Activated naive CD4-positive, alpha-beta T cell treated with anti-CD3 and anti-CD28 coated beads, Interleukin-2, amount 50 U/mL, for 72 hours (primary cell): ENCODE results near the gene SEC14L3. TPM values are rescaled to one million over a fixed set of nuclear protein-coding genes. Genes with fewer than 3 reads are reported as not detected.
"Not testable (repeated sequence)": the region's sequence is repeated elsewhere in the genome, so short reads cannot be mapped to it uniquely, and the experiment has no call there.

Experiments
- ATAC-seq, 2 donors: fragments of 150-1000 bp; cut with Tn5 transposase; 2 replicates each; pipeline ENCODE4 v1.10.0; 2021; ENCODE audit warnings: mild to moderate bottlenecking in 2 of 2, moderate library complexity in 2 of 2
- DNase-seq, 2 donors: peaks; one replicate each; pipeline ENCODE4 v3.0.0; 2021 to 2022; ENCODE audit warnings: low spot score in 2 of 2
- H3K27ac Mint-ChIP-seq, 2 donors: one replicate each; pipeline ENCODE4 v1.8.0; 2022; ENCODE audit warnings: mild to moderate bottlenecking in 2 of 2, mixed read lengths in 2 of 2
- H3K36me3 Mint-ChIP-seq, 2 donors: one replicate each; pipeline ENCODE4 v1.8.0; 2022; ENCODE audit warnings: mixed read lengths in 2 of 2
- H3K9me3 Mint-ChIP-seq, 2 donors: one replicate each; pipeline ENCODE4 v1.8.0; 2022; ENCODE audit warnings: mixed read lengths in 2 of 2
- total RNA-seq, 2 donors: library from RNA; stranded (reverse); gene quantifications; one replicate each; pipeline ENCODE4 v1.2.3, GENCODE V29; 2022

The SEC14L3 gene
- total RNA-seq, 2 donors from 2014 or later, result not detected

DNA sequence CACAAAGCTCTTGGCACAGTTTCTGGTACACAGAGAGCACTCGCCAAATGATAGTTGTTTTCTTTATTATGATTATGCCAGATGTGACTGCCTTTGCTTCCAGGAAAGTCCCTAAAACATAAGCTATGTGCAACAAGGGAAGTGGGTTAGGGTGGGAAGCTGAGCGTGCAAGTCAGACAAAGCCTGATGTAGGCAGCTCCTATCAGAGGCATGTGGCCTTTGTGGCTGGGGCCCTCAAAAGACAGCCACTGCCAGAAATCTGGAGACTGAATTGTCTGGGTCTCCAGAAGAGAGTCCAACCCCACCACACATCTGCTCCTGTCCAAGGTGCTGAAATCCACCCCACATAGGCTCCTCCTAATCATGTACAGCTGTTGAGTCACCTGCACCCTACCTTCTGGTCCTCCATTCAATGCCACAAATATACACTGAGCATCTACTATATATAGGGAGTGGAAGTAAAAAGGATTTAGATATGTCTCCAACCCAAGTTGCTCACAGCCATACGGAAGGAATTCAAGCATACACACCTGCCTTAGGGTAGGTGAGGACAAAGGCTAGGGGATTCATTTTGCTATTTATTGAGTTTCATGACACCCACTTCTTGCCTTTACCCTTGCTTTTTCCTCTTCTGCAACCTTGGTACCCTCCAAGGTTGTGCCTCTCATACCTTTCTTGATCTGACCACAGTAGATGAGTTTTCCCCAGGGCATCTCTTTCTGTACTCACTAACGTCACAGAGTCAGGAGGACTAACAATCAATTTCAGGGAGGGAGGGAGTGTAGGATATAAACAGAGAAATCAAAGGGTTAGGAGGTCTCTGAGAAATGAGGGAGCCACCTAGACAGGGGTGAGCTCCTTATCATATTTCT lies 12.4 kb downstream of the SEC14L3 start:
- ATAC-seq (no peak), DNase-seq (no peak)
- peaks cover 0 to under 1% of the 10 kb centered on the region in 2 donors for H3K36me3 Mint-ChIP-seq
- no peak overlapping the region for H3K27ac Mint-ChIP-seq
- H3K9me3 Mint-ChIP-seq, result no peaks in the 10 kb centered on the region

DNA sequence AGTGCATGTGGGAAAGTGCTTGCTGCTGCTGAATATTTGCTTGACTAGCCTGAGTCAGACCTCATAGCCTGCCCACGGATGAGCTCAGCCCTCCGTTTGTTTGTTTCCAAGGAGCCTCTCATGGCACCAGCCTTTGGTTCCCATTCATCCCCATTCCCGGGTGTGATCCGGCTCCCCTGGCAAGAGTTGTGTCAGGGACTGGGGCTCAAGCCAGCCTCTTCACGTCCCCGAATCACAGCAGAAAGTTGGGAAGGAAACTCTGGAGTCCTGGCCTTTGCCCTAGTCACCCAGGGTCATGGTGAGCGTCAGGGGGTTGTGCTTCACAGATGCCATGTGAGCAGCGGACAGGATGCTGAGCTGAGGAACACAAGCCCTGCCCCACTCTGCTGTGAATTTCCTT lies 13.8 kb downstream of the SEC14L3 start:
- H3K27ac Mint-ChIP-seq, result no peak overlapping the region
- no peak for ATAC-seq
- H3K9me3 Mint-ChIP-seq, result no peaks in the 10 kb centered on the region
- DNase-seq, result no peak
- no peaks in the 10 kb centered on the region for H3K36me3 Mint-ChIP-seq

DNA sequence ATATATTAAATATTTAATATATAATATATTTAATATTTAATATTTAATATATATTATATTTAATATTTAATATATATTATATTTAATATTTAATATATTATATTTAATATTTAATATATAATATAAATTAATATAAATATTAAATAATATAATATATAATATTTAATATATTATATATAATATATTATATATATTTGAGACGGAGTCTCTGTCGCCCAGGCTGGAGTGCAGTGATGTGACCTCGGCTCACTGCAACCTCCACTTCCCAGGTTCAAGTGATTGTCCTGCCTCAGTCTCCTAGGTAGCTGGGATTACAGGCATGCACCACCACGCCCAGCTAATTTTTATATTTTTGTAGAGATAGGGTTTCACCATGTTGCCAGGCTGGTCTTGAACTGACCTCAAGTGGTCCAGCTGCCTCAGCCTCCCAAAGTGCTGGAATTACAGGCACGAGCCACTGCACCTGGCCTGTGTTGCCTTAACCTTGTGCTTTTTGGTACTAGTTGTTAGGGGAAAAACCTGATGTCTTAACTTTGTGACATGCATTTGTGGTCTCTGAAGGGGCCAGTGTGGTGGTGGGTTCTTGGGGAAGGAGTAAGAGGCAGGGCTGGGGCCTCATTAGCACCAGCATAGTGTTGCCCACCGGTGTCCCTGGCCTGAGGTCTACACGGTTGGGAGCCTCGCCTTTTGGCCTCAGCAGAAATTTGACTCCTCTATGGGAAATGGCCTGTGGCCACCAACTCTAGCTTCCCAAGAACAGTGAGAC lies 16.6 kb downstream of the SEC14L3 start:
- DNase-seq (no peak), ATAC-seq (peak; percentile 28 to 32)
- H3K9me3 Mint-ChIP-seq, result no peaks in the 10 kb centered on the region
- no peak overlapping the region for H3K27ac Mint-ChIP-seq
- no peaks in the 10 kb centered on the region for H3K36me3 Mint-ChIP-seq

DNA sequence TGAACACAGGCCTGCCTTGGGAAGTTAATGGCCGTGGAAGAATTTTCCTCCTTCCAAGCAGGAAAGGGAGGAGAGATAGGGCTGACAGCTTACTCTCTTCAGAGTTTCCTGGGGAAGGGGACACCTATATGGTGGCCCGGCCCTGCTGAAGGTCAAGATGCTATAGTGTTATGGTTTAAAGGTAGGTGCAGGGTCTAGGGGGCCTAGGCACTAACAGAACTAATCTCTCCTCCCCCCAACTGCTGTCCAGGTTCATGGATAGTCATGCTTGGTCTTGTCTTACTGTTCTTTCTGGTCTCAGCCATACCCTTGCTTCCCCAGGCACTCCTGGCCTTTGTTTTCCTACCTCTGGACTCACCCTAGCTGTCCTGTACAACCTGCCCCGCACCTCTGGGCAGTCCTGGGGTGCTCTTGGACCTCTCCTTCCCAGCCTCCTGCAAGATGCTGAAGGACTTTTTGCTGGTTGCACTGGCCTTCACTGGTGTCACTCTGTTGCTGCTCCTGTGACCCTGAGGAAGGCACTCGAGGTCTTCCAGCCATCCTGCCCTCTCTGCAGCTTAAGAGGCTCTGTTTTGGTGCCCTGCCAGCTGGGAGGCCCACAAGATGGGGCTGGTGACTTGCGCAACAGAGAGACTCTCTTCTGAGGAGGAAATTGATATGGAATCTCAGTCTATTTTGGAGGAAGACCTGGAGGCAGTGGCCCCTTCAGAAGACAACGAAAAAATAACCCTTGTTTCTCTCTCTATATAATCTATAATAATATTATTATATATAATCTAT lies 17.9 kb downstream of the SEC14L3 start:
- Mint-ChIP-seq H3K36me3 (no peaks in the 10 kb centered on the region), H3K27ac (no peak overlapping the region), H3K9me3 (no peaks in the 10 kb centered on the region)
- peak in 1 of 2 donors; percentile 31 for DNase-seq
- peak; percentile 78 to 81 for ATAC-seq

DNA sequence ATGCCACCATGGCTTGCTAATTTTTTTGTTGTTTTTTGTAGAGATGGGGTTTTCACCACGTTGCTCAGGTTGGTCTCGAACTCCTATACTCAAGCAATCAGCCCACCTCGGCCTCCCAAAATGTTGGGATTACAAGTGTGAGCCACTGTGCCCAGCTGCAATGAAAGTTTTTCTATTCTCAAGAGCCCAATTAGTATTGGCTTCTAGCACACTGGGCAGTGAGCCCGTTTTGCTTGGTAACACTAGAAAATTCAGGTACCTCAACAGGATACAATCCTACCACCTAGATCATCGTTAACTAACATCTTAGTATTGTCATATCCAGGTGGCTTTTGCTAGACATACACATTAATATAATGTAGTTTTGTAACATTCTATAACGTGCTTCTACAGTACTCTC lies 19.0 kb downstream of the SEC14L3 start:
- no peaks in the 10 kb centered on the region for H3K36me3 Mint-ChIP-seq
- DNase-seq, result no peak
- no peak overlapping the region for H3K27ac Mint-ChIP-seq
- no peak for ATAC-seq
- H3K9me3 Mint-ChIP-seq, result no peaks in the 10 kb centered on the region

DNA sequence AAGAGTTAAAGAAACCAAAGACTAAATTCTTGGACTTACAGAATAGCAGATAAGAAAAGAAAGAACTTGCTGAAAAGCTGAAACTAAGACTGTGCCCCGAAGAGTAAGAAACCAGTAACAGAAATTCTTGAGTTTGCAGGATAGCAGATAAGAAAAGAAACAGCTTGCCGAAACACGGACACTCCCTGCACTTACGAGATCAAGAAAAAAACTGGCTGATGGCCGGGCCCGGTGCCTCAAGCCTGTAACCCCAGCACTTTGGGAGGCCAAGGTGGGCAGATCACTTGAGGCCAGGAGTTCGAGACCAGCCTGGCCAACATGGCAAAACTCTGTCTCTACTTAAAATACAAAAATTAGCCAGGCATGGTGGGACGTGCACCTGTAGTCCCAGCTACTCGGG lies 20.3 kb downstream of the SEC14L3 start:
- not testable (repeated sequence) for H3K27ac Mint-ChIP-seq, ATAC-seq, H3K9me3 Mint-ChIP-seq, DNase-seq, H3K36me3 Mint-ChIP-seq

DNA sequence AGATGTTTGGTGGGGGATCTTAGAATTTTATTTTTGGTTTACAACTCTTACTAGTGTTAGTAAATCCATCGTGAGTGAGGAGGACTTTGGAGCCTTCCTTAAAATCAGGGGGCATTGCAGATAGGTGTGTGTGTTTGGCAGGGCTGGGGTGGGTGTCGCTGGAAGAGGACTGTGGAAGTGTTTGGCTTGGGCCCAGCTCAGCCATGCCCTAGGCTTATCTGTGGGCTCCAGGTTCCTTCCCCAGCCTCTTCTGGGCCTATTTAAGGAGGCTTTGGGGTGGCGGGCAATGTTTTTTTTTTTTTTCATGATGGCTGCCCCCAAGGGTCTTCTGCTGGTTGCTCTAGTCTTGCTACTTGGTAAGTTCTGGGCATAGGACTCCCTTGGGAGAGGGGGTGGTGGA lies 24.2 kb downstream of the SEC14L3 start:
- no peak overlapping the region for H3K27ac Mint-ChIP-seq
- ATAC-seq, result no peak
- no peaks in the 10 kb centered on the region for H3K36me3 Mint-ChIP-seq
- no peaks in the 10 kb centered on the region for H3K9me3 Mint-ChIP-seq
- no peak for DNase-seq

DNA sequence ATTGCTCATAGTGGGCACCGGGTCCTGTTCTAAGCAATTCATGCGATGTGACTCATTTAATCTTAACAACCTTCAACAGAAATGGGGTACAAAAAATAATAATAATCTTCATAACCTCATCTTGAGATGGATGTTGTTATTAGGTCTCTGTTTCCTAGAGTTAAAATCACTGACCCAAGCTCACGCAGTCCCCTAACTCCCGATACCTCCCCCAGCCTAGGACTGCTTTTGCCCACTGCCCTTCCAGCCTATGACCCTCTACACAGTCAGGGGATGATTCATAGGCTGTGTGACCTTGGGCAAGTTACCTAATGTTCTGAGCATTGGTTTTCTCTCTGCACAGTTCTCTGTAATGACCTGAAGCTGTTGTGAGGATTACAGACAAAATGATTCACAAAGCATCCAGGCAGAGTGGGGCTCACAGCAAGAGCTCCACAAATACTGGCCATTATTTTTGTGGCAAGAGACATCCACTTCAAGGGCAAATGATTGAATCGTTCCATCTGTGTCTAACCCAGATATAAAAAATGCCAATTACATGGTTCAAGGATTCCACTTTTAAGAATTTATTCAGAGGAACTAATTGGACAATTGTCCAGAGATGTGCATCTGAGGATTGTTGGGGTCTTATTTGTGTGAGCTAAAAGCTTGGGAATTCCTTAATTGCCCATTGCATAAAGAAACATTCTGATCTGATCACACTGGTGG lies 26.2 kb downstream of the SEC14L3 start:
- Mint-ChIP-seq H3K9me3 (no peaks in the 10 kb centered on the region), H3K27ac (no peak overlapping the region), H3K36me3 (no peaks in the 10 kb centered on the region)
- DNase-seq, result no peak
- peak; percentile 9 to 13 for ATAC-seq

DNA sequence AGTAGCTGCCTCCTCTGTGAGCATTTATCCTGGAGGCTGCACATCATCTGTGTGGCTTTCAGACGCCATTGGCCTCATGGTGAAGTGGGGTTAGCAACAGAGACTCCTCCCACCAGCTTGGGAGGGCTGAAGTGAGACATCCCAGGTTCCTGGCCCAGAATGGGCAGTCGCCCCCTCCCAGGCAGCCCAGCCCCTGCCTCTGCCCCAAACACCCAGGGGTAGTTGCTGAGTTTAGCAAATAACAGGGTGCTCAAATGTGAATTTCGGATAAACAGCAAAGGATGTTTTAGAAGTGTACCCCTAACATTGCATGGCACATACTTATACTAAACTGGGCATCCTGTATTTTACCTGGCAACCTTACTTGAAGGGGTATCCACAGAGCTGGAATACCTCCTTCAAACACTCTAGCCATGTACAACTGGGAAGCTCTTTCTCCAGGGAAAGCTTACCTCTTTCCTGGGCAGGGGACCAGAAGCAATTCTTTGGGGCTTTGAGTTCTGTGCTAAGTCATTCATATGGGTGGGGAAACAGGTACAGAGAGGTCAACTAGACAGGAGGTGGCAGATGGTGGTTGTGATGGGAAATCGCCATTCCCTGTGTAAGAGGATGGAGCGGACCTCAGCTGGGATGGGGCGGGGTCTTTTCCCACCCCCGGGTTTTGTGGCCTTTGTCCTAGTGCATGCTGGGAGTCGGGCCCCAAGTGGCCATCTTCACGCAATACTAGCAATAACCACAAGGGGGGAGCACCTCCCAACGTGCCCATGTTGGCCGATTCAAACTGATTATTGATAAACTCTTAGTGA lies 27.0 kb downstream of the SEC14L3 start:
- H3K36me3 Mint-ChIP-seq, result peaks cover 0 to 8% of the 10 kb centered on the region in 2 donors
- H3K9me3 Mint-ChIP-seq, result no peaks in the 10 kb centered on the region
- ATAC-seq (peak; percentile 42 to 68), DNase-seq (peak in 1 of 2 donors; percentile 79)
- H3K27ac Mint-ChIP-seq, result no peak overlapping the region

DNA sequence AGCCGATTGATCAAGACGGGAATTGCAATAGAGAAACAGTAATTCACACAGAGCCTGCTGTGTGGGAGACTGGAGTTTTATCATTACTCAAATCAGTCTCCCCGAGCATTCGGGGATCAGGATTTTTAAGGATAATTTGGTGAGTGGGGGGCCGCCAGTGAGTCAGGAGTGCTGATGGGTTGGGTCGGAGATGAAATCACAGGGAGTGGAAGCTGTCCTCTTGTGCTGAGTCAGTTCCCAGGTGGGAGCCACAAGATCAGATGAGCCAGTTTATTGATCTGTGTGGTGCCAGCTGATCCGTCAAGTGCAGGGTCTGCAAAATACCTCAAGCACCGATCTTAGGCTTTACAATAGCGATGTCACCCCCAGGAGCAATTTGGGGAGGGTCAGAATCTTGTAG lies 30.7 kb downstream of the SEC14L3 start:
- Mint-ChIP-seq H3K9me3 (peaks cover 0 to 2% of the 10 kb centered on the region in 2 donors), H3K27ac (no peak overlapping the region), H3K36me3 (peaks cover under 1 to 13% of the 10 kb centered on the region in 2 donors)
- DNase-seq, result no peak
- ATAC-seq, result no peak

DNA sequence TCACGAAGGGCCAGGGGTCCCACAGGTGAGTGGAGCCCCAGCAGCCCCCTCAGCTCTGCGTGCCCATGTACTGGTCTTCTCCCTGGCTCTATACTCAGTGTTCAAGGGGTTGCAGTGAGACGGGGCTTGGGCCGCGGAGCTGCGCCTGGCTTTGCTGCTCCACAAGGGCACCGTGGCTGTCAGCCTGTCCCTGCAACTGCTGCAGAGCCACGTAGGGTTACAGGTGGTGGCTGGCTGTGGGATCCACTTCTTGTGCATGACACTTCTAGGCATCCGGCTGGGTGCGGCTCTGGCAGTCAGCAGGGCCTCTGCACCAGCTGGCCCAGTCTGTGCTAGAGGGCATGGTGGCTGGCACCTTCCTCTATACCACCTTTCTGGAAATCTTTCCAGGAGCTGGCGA lies 32.0 kb downstream of the SEC14L3 start:
- H3K27ac Mint-ChIP-seq, result peak overlapping the region in 1 of 2 donors; percentile 14
- peaks cover 10 to 12% of the 10 kb centered on the region in 2 donors for H3K9me3 Mint-ChIP-seq
- peaks cover 13 to 25% of the 10 kb centered on the region in 2 donors for H3K36me3 Mint-ChIP-seq
- DNase-seq, result no peak
- ATAC-seq, result no peak

DNA sequence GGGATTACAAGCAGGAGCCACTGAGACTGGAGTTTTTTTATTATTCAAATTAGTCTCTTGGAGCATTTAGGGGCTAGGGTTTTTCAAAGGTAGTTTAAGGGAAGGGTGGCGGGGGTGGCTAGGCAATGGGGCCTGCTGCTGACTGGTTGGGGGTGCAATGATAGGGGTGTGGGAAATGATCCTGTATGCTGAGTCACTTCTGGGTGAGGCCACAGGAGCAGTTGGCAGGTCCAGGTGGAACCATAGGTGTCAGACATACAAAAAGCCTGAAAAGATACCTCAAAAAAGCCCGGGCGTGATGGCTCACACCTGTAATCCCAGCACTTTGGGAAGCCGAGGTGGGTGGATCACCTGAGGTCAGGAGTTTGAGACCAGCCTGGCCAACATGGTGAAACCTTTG lies 32.6 kb downstream of the SEC14L3 start:
- DNase-seq (no peak), ATAC-seq (no peak)
- peaks cover 19 to 25% of the 10 kb centered on the region in 2 donors for H3K36me3 Mint-ChIP-seq
- H3K27ac Mint-ChIP-seq, result no peak overlapping the region
- peaks cover 10 to 16% of the 10 kb centered on the region in 2 donors for H3K9me3 Mint-ChIP-seq

DNA sequence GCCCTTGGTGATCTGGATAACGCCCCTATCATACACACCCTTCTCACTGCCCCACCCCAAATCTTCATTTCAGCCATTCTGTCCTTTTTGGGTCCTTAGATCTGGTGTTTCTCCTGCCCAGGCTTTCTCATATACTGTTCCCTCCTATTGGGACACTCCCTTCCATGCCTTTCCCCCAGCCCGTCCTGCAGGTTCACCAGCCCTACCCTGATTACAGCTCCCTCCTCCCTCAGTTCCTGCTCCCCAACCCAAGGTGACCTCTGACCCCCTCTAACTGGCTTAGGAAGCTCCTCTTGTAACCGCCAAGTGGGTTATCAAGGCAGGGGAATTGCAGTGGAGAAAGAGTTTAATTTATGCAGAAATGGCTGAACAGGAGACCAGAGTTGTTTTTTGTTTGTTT lies 33.3 kb downstream of the SEC14L3 start:
- ATAC-seq, result no peak
- peaks cover 10 to 16% of the 10 kb centered on the region in 2 donors for H3K9me3 Mint-ChIP-seq
- DNase-seq, result no peak
- no peak overlapping the region for H3K27ac Mint-ChIP-seq
- H3K36me3 Mint-ChIP-seq, result peaks cover 19 to 25% of the 10 kb centered on the region in 2 donors

DNA sequence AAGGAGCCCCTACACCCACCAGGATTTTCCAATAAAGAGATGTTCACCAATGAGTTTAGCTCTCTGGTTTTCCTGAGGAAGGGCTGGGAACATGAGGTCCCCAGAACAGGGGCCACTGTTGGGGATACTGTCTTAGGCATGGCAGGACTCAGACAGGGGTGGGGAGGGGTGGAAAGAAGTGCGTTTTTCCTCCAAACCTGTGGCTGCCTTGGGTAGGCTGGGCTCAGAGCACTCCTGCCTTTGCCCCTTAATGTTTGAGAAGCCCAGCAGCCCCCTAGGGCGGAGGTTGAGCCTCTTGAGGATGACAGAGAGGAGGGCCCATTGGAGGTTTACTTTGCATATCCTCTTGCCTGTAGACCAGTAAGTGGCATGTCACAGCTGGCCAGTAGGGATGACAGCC lies 35.6 kb downstream of the SEC14L3 start:
- peak; percentile 1 to 20 for ATAC-seq
- Mint-ChIP-seq H3K27ac (peak overlapping the region; percentile 84 to 90), H3K9me3 (peaks cover 10 to 16% of the 10 kb centered on the region in 2 donors), H3K36me3 (peaks cover 19 to 25% of the 10 kb centered on the region in 2 donors)
- DNase-seq, result no peak

DNA sequence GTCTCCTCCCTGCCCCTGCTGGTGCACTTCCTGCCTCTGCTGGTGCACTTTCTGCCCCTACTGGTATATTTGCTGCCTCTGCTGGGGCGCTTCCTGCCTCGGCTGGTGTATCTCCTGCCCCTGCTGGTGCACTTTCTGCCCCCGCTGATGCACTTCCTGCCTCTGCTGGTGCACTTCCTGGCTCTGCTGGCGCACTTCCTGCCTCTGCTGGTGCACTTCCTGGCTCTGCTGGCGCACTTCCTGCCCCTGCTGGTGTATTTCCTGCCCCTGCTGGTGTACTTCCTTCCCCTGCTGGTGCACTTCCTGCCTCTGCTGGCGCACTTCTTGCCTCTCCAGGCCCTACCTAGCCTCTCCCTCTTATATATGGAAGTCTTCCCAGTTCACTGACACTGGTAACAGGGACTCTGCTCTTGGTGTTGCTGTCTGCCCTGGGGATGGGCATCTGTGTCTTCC lies 36.1 kb downstream of the SEC14L3 start:
- Mint-ChIP-seq H3K36me3 (peaks cover 19 to 25% of the 10 kb centered on the region in 2 donors), H3K27ac (peak overlapping the region; percentile 84 to 90), H3K9me3 (peaks cover 10 to 16% of the 10 kb centered on the region in 2 donors)
- ATAC-seq, result peak; percentile 64 to 85
- DNase-seq, result peak; percentile 57 to 80
